IMR-90 (cell line): ENCODE data around the gene UBA7. TPM values are rescaled to one million over a fixed set of nuclear protein-coding genes. Genes with fewer than 3 reads are reported as not detected.
A peak's percentile ranks its signal among the peaks of the same experiment; 100 is the strongest.

ENCODE experiments used
- ATAC-seq: fragments of 200-7000 bp; cut with Tn5 transposase; 2 replicates; pipeline ENCODE4 v1.9.1; 2020; ENCODE audit warnings: low read depth, mild to moderate bottlenecking, moderate library complexity
- BruUV-seq: library from RNA; stranded (reverse); fragments of 400-500 nt; replicated peaks from 2 replicates; lab custom pipeline; 2021; lab: Mats Ljungman, UMichigan
- CTCF ChIA-PET: fragments of 300-600 bp; formaldehyde crosslinking; extraction: SDS; loops from one replicate; lab custom pipeline; 2021; ENCODE audit warnings: antibody characterized with exemption; lab: Yijun Ruan, JAX
- POLR2A ChIA-PET: fragments of 300-600 bp; sonication (Branson Sonifier 250); formaldehyde crosslinking; loops from one replicate; lab custom pipeline; 2022; ENCODE audit warnings: antibody characterized with exemption; ENCODE audit not compliant: unreplicated experiment; lab: Charles Lee
- DNase-seq: peaks from one replicate; pipeline ENCODE4 v3.0.0; 2013
- H2AFZ ChIP-seq: replicated peaks from 2 replicates; pipeline ENCODE3; 2013; ENCODE audit warnings: low read length, mild to moderate bottlenecking; ENCODE audit not compliant: poor library complexity
- H2AK5ac ChIP-seq: 2 replicates; pipeline ENCODE4 v1.6.1; 2013; ENCODE audit warnings: low read depth, low read length, inconsistent platforms
- H2AK9ac ChIP-seq: replicated peaks from 2 replicates; pipeline ENCODE3; 2013; ENCODE audit warnings: mild to moderate bottlenecking, low read depth, low read length, moderate library complexity; ENCODE audit not compliant: poor library complexity
- H2BK120ac ChIP-seq: 2 replicates; pipeline ENCODE4 v1.6.1; 2013; ENCODE audit warnings: low read depth, low read length, inconsistent platforms
- H2BK15ac ChIP-seq: 3 replicates; pipeline ENCODE4 v1.6.1; 2013; ENCODE audit warnings: low read depth, low read length, inconsistent platforms
- H2BK20ac ChIP-seq: 2 replicates; pipeline ENCODE4 v1.6.1; 2013; ENCODE audit warnings: low read depth, mild to moderate bottlenecking, inconsistent platforms, low read length, moderate library complexity
- H2BK5ac ChIP-seq: 2 replicates; pipeline ENCODE4 v1.6.1; 2013; ENCODE audit warnings: mild to moderate bottlenecking, low read depth, low read length, inconsistent platforms; ENCODE audit not compliant: poor library complexity, severe bottlenecking
- H3K14ac ChIP-seq: replicated peaks from 2 replicates; pipeline ENCODE4 v1.6.1; 2013; ENCODE audit warnings: low read depth, low read length, inconsistent platforms
- H3K18ac ChIP-seq: 2 replicates; pipeline ENCODE4 v1.6.1; 2013; ENCODE audit warnings: low read depth, low read length, control low read depth
- H3K23ac ChIP-seq: 2 replicates; pipeline ENCODE4 v1.6.1; 2013; ENCODE audit warnings: low read depth, low read length, inconsistent platforms
- H3K27ac ChIP-seq: 2 replicates; pipeline ENCODE4 v1.5.1; 2013; ENCODE audit warnings: mild to moderate bottlenecking, control low read depth, low read length; ENCODE audit not compliant: insufficient read depth
- H3K27me3 ChIP-seq: 2 replicates; pipeline ENCODE4 v1.6.1; 2013; ENCODE audit warnings: low read length; ENCODE audit not compliant: control insufficient read depth, insufficient read depth
- H3K36me3 ChIP-seq: 2 replicates; pipeline ENCODE4 v1.6.1; 2013; ENCODE audit warnings: low read length, mixed read lengths; ENCODE audit not compliant: control insufficient read depth, insufficient read depth
- H3K4ac ChIP-seq: 2 replicates; pipeline ENCODE4 v1.6.1; 2013; ENCODE audit warnings: low read depth, low read length, inconsistent platforms
- H3K4me1 ChIP-seq: 2 replicates; pipeline ENCODE4 v1.6.1; 2013; ENCODE audit warnings: low read length, mixed read lengths; ENCODE audit not compliant: control insufficient read depth, insufficient read depth
- H3K4me2 ChIP-seq: 2 replicates; pipeline ENCODE4 v1.6.1; 2013; ENCODE audit warnings: low read depth, mild to moderate bottlenecking, control low read depth, low read length, moderate library complexity
- H3K4me3 ChIP-seq: 2 replicates; pipeline ENCODE4 v1.5.1; 2013; ENCODE audit warnings: low read depth, mild to moderate bottlenecking, control low read depth, low read length, moderate library complexity; ENCODE audit not compliant: insufficient read depth
- H3K56ac ChIP-seq: 2 replicates; pipeline ENCODE4 v1.6.1; 2013; ENCODE audit warnings: low read length, inconsistent platforms; ENCODE audit not compliant: insufficient read depth; ENCODE audit errors: extremely low read depth
- H3K79me1 ChIP-seq, 2 experiments: 2 replicates each; pipeline ENCODE4 v1.6.1; 2013; ENCODE audit warnings: low read length in 2 of 2, inconsistent platforms in 1 of 2, low read depth in 1 of 2
- H3K9ac ChIP-seq: 2 replicates; pipeline ENCODE4 v1.6.1; 2013; ENCODE audit warnings: low read depth, low read length, control low read depth
- H3K9me1 ChIP-seq: 2 replicates; pipeline ENCODE4 v1.6.1; 2013; ENCODE audit warnings: low read length, inconsistent platforms; ENCODE audit not compliant: insufficient read depth
- H3K9me3 ChIP-seq: 2 replicates; pipeline ENCODE4 v1.6.1; 2013; ENCODE audit warnings: low read length; ENCODE audit not compliant: control insufficient read depth, insufficient read depth
- H4K20me1 ChIP-seq: 2 replicates; pipeline ENCODE4 v1.6.1; 2013; ENCODE audit warnings: low read length, inconsistent platforms; ENCODE audit not compliant: insufficient read depth
- H4K5ac ChIP-seq: 2 replicates; pipeline ENCODE4 v1.6.1; 2013; ENCODE audit warnings: mild to moderate bottlenecking, low read depth, low read length, control low read depth
- H4K8ac ChIP-seq, 2 experiments: 2 replicates each; pipeline ENCODE4 v1.6.1; 2013; ENCODE audit warnings: low read depth in 2 of 2, low read length in 2 of 2, control low read depth in 1 of 2, inconsistent platforms in 1 of 2
- H4K91ac ChIP-seq: 2 replicates; pipeline ENCODE4 v1.6.1; 2013; ENCODE audit warnings: low read depth, low read length, inconsistent platforms; ENCODE audit not compliant: insufficient read depth
- BHLHE40 ChIP-seq: fragments of 150-350 bp; IDR thresholded peaks from 2 replicates; pipeline ENCODE4 v1.6.1; 2016; ENCODE audit warnings: mild to moderate bottlenecking, low read depth, low read length
- CEBPB ChIP-seq: IDR thresholded peaks from 2 replicates; pipeline ENCODE4 v1.6.1; 2012; ENCODE audit warnings: low read depth, low read length, improper control_type of control experiment
- CTCF ChIP-seq: conservative IDR thresholded peaks from 2 replicates; pipeline ENCODE4 v1.5.1; 2012; ENCODE audit warnings: mild to moderate bottlenecking, low read depth, low read length, improper control_type of control experiment
- ELK1 ChIP-seq: fragments of 150-350 bp; IDR thresholded peaks from 2 replicates; pipeline ENCODE4 v1.6.1; 2016; ENCODE audit warnings: low read depth, mild to moderate bottlenecking, low read length, moderate library complexity, borderline replicate concordance
- FOS ChIP-seq: fragments of 150-350 bp; IDR thresholded peaks from 2 replicates; pipeline ENCODE4 v1.6.1; 2016; ENCODE audit warnings: low read depth, low read length
- NFE2L2 ChIP-seq: fragments of 150-350 bp; IDR thresholded peaks from 2 replicates; pipeline ENCODE4 v1.6.1; 2016; ENCODE audit warnings: low read depth, mild to moderate bottlenecking, low read length
- POLR2A ChIP-seq: IDR thresholded peaks from 2 replicates; pipeline ENCODE4 v1.6.1; 2012; ENCODE audit warnings: mild to moderate bottlenecking, low read depth, low read length
- RAD21 ChIP-seq: IDR thresholded peaks from 2 replicates; pipeline ENCODE4 v1.6.1; 2012; ENCODE audit warnings: low read length, improper control_type of control experiment
- RCOR1 ChIP-seq: IDR thresholded peaks from 2 replicates; pipeline ENCODE4 v1.6.1; 2012; ENCODE audit warnings: mild to moderate bottlenecking, low read length, improper control_type of control experiment; ENCODE audit not compliant: insufficient replicate concordance
- SMC3 ChIP-seq: fragments of 150-350 bp; IDR thresholded peaks from 2 replicates; pipeline ENCODE4 v1.6.1; 2016; ENCODE audit warnings: low read depth, mild to moderate bottlenecking, antibody characterized with exemption, low read length, moderate library complexity
- dilution Hi-C: fragments of 300-500 bp; cut with HindIII; formaldehyde crosslinking; loops from one replicate; pipeline ENCODE4 v1.14.3; 2018; ENCODE audit warnings: low sequenced_read_pairs; ENCODE audit not compliant: unreplicated experiment
- in situ Hi-C: fragments of 300-500 bp; cut with MboI; formaldehyde crosslinking; loops from 3 replicates; pipeline ENCODE4 v1.14.3; 2019; ENCODE audit warnings: low sequenced_read_pairs, inconsistent platforms, mixed read lengths
- intact Hi-C: fragments of 100-400 bp; cut with micrococcal nuclease; formaldehyde crosslinking; loops from 2 replicates; pipeline ENCODE4 v1.10.0; 2022
- polyA plus RNA-seq, 3 experiments: library from polyadenylated mRNA; depleted of rRNA; stranded (reverse); fragments of >200 nt; gene quantifications; 2 replicates each; pipeline ENCODE4 v1.2.3, GENCODE V29; 2012; ENCODE audit warnings: low replicate concordance in 1 of 3
- total RNA-seq: library from RNA; depleted of rRNA; stranded (reverse); fragments of >200 nt; gene quantifications from 2 replicates; pipeline ENCODE4 v1.2.3, GENCODE V29; 2012

The UBA7 gene
- total and polyA plus RNA-seq, 2 of the 4 experiments (the other 2 are of a cell fraction) = 18.6 to 57.8 TPM

- H4K20me1 ChIP-seq = peaks cover 56% of the 10 kb centered on the region
- H2BK120ac ChIP-seq = no peak overlapping the region
Observed at GRCh38 chr3:49769926-49770325, 43.8 kb downstream of the UBA7 start.

More at GRCh38 chr3:49769926-49770325, 43.8 kb downstream of the UBA7 start:
- no peak overlapping the region for H3K14ac ChIP-seq
- no peak overlapping the region for H3K23ac ChIP-seq
- H3K4me2 ChIP-seq = peak overlapping the region; percentile 23; the same call in 1 of the 2 replicates
- no peaks in the 10 kb centered on the region for H3K9me3 ChIP-seq
- no TSS peak for BruUV-seq
- H3K27me3 ChIP-seq = no peaks in the 10 kb centered on the region
- dilution Hi-C loops = no loop called here
- POLR2A ChIA-PET = no interaction called here
- peak overlapping the region; percentile 46; the same call in 1 of the 2 replicates for H3K27ac ChIP-seq
- H3K9me1 ChIP-seq = peaks cover 3% of the 10 kb centered on the region; the same call in 1 of the 2 replicates
- TF ChIP-seq ELK1 = no peak
- no peak for TF ChIP-seq POLR2A
- TF ChIP-seq NFE2L2 = no peak
- no peak for TF ChIP-seq CEBPB
- no peak for TF ChIP-seq RCOR1
- TF ChIP-seq CTCF = no peak
- no peak for TF ChIP-seq RAD21
- no peak for TF ChIP-seq SMC3
- TF ChIP-seq FOS = no peak
- no peak for TF ChIP-seq BHLHE40
- no peak overlapping the region for H3K4me3 ChIP-seq
- H4K8ac ChIP-seq = no peak overlapping the region
- no peak overlapping the region for H3K18ac ChIP-seq
- no peak overlapping the region for H3K56ac ChIP-seq
- H4K91ac ChIP-seq = no peak overlapping the region
- no peak overlapping the region for H2AK5ac ChIP-seq
- no peak overlapping the region for H2BK15ac ChIP-seq
- peaks cover 7% of the 10 kb centered on the region for H3K4me1 ChIP-seq
- no peak overlapping the region for H2AFZ ChIP-seq
- peak overlapping the region; percentile 18; the same call in 1 of the 2 replicates for H3K4ac ChIP-seq
- intact Hi-C loops = no loop called here
- peak overlapping the region; percentile 41 for H2BK5ac ChIP-seq
- H4K5ac ChIP-seq = no peak overlapping the region
- H3K36me3 ChIP-seq = peaks cover 4% of the 10 kb centered on the region; the same call in 1 of the 2 replicates
- H3K9ac ChIP-seq = no peak overlapping the region
- DNase-seq (no peak), ATAC-seq (no peak; the same call in 1 of the 2 replicates)
- CTCF ChIA-PET = interaction anchor here (0.7 to 1.4 kb wide), 2 partner anchors 10 to 30 kb away, joined by 3 read pairs; partner anchors contain the start of gene CDHR4
- in situ Hi-C loops = no loop called here
- no peak overlapping the region for H2AK9ac ChIP-seq
- H2BK20ac ChIP-seq = no peak overlapping the region
- H3K79me1 ChIP-seq = peaks cover 28 to 51% of the 10 kb centered on the region in 2 experiments
